VCaP (cell line): ENCODE measurements around the gene NKD2.

ENCODE experiments used
- H3K27ac ChIP-seq: fragments of 450-650 bp; 2 replicates; pipeline ENCODE4 v1.5.1; 2017
- CTCF ChIP-seq: fragments of 450-650 bp; conservative IDR thresholded peaks from 2 replicates; pipeline ENCODE4 v1.5.1; 2017; ENCODE audit warnings: mild to moderate bottlenecking, moderate library complexity

Gene NKD2

GRCh38 chr5:987761-988160, 20.8 kb upstream of the NKD2 start:
- TF ChIP-seq CTCF, result no peak
- no peak overlapping the region for H3K27ac ChIP-seq

- TF ChIP-seq CTCF, result no peak
Measured at GRCh38 chr5:988322-988721, 20.3 kb upstream of the NKD2 start.

GRCh38 chr5:989961-990530, 18.6 kb upstream of the NKD2 start:
- no peak overlapping the region for H3K27ac ChIP-seq
- TF ChIP-seq CTCF, result no peak

More at GRCh38 chr5:988322-988721, 20.3 kb upstream of the NKD2 start:
- H3K27ac ChIP-seq, result no peak overlapping the region

- H3K27ac ChIP-seq, result no peak overlapping the region
- no peak for TF ChIP-seq CTCF
Measured at GRCh38 chr5:991472-992267, 16.9 kb upstream of the NKD2 start.

- H3K27ac ChIP-seq, result no peak overlapping the region
- TF ChIP-seq CTCF, result no peak
Measured at GRCh38 chr5:994272-994607, 14.4 kb upstream of the NKD2 start.

- H3K27ac ChIP-seq, result no peak overlapping the region
- no peak for TF ChIP-seq CTCF
Measured at GRCh38 chr5:994821-995220, 13.8 kb upstream of the NKD2 start.

GRCh38 chr5:995318-995717, 13.3 kb upstream of the NKD2 start:
- H3K27ac ChIP-seq, result no peak overlapping the region
- no peak for TF ChIP-seq CTCF
